ENCODE data around the gene THTPA. TPM values are rescaled to one million over a fixed set of nuclear protein-coding genes. Genes with fewer than 3 reads are reported as not detected.

Gene THTPA
- total and polyA plus RNA-seq, 2 of the 13 experiments (the other 11 are each of a cell fraction or from before 2014, with no cell fraction given), result 7.4 to 8.7 TPM

DNA sequence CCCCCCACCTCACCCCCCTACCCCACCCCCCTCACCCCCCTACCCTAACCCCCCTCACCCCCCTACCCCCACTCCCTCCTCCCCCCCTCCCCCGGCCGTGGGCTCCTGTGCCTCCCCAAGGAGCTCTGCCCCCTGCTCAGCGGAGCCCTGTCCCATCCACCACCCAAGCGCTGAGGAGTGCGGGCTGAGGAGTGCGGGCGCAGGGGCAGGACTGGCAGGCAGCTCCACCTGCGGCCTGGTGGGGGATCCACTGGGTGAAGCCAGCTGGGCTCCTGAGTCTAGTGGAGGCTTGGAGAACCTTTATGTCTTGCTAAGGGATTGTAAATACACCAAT, 24.8 kb downstream of the THTPA start (continued):
- TF ChIP-seq EP300 (IDR thresholded peaks at IDR 0.05; ENCODE audit: low read depth in 2 of 2, low read length in 2 of 2), result no peak
- peak; percentile 28; the same call in 1 of the 2 replicates for TF ChIP-seq EP300 (CRISPR knock-in tag; IDR thresholded peaks at IDR 0.05; ENCODE audit: borderline replicate concordance)
- no peak for TF ChIP-seq ZNF879 (CRISPR knock-in tag; IDR thresholded peaks at IDR 0.05)
- TF ChIP-seq, protein P1, sequence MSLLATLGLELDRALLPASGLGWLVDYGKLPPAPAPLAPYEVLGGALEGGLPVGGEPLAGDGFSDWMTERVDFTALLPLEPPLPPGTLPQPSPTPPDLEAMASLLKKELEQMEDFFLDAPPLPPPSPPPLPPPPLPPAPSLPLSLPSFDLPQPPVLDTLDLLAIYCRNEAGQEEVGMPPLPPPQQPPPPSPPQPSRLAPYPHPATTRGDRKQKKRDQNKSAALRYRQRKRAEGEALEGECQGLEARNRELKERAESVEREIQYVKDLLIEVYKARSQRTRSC (CRISPR knock-in tag; IDR thresholded peaks at IDR 0.05; ENCODE audit: low read depth), result 0 out of 2 replicates have a peak, but pooled peaks have one; percentile 30
- no peak for TF ChIP-seq TOE1 (CRISPR knock-in tag; IDR thresholded peaks at IDR 0.05)
- no peak for TF ChIP-seq ZNF607 (CRISPR knock-in tag; IDR thresholded peaks at IDR 0.05; ENCODE audit: borderline replicate concordance)
- TF ChIP-seq ZSCAN12 (CRISPR knock-in tag; IDR thresholded peaks at IDR 0.05), result no peak
- no peak for TF ChIP-seq ZFP62 (CRISPR knock-in tag; IDR thresholded peaks at IDR 0.05)
- peak; percentile 32; the same call in 1 of the 2 replicates for TF ChIP-seq BCL6 (CRISPR knock-in tag; IDR thresholded peaks at IDR 0.05)
- TF ChIP-seq TGIF2 (CRISPR knock-in tag; IDR thresholded peaks at IDR 0.05), result 0 out of 2 replicates have a peak, but pooled peaks have one; percentile 0
- TF ChIP-seq, protein P2, sequence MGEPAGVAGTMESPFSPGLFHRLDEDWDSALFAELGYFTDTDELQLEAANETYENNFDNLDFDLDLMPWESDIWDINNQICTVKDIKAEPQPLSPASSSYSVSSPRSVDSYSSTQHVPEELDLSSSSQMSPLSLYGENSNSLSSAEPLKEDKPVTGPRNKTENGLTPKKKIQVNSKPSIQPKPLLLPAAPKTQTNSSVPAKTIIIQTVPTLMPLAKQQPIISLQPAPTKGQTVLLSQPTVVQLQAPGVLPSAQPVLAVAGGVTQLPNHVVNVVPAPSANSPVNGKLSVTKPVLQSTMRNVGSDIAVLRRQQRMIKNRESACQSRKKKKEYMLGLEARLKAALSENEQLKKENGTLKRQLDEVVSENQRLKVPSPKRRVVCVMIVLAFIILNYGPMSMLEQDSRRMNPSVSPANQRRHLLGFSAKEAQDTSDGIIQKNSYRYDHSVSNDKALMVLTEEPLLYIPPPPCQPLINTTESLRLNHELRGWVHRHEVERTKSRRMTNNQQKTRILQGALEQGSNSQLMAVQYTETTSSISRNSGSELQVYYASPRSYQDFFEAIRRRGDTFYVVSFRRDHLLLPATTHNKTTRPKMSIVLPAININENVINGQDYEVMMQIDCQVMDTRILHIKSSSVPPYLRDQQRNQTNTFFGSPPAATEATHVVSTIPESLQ (CRISPR knock-in tag; conservative IDR thresholded peaks at IDR 0.05), result no peak
- no peak for TF ChIP-seq KDM3A (CRISPR knock-in tag; IDR thresholded peaks at IDR 0.05; ENCODE audit: low read depth)
- TF ChIP-seq FOXM1 (CRISPR knock-in tag; IDR thresholded peaks at IDR 0.05), result no peak
- no peak for TF ChIP-seq PPARG (CRISPR knock-in tag; conservative IDR thresholded peaks at IDR 0.05)
- no peak for TF ChIP-seq SOX13 (IDR thresholded peaks at IDR 0.05)
- peak in 1 of 2 experiments; percentile 36; a peak in 1 of 4 replicates for TF ChIP-seq SOX13 (CRISPR knock-in tag; conservative IDR thresholded peaks at IDR 0.05 in 1 of 2, IDR thresholded peaks at IDR 0.05 in 1 of 2)
- TF ChIP-seq, protein P3, sequence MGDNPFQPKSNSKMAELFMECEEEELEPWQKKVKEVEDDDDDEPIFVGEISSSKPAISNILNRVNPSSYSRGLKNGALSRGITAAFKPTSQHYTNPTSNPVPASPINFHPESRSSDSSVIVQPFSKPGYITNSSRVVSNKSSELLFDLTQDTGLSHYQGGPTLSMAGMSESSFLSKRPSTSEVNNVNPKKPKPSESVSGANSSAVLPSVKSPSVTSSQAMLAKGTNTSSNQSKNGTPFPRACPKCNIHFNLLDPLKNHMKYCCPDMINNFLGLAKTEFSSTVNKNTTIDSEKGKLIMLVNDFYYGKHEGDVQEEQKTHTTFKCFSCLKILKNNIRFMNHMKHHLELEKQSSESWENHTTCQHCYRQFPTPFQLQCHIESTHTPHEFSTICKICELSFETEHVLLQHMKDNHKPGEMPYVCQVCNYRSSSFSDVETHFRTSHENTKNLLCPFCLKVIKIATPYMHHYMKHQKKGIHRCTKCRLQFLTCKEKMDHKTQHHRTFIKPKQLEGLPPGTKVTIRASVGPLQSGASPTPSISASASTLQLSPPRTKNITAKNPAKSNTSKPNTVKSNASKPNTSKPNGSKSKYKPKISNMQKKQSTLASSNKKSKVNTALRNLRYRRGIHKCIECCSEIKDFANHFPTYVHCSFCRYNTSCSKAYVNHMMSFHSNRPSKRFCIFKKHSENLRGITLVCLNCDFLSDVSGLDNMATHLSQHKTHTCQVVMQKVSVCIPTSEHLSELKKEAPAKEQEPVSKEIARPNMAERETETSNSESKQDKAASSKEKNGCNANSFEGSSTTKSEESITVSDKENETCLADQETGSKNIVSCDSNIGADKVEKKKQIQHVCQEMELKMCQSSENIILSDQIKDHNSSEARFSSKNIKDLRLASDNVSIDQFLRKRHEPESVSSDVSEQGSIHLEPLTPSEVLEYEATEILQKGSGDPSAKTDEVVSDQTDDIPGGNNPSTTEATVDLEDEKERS (CRISPR knock-in tag; IDR thresholded peaks at IDR 0.05), result no peak
- TF ChIP-seq, protein P4, sequence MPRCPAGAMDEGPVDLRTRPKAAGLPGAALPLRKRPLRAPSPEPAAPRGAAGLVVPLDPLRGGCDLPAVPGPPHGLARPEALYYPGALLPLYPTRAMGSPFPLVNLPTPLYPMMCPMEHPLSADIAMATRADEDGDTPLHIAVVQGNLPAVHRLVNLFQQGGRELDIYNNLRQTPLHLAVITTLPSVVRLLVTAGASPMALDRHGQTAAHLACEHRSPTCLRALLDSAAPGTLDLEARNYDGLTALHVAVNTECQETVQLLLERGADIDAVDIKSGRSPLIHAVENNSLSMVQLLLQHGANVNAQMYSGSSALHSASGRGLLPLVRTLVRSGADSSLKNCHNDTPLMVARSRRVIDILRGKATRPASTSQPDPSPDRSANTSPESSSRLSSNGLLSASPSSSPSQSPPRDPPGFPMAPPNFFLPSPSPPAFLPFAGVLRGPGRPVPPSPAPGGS (CRISPR knock-in tag; IDR thresholded peaks at IDR 0.05), result no peak
- TF ChIP-seq, protein P5, sequence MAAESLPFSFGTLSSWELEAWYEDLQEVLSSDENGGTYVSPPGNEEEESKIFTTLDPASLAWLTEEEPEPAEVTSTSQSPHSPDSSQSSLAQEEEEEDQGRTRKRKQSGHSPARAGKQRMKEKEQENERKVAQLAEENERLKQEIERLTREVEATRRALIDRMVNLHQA (CRISPR knock-in tag; IDR thresholded peaks at IDR 0.05), result no peak

Measured in HepG2 (cell line).